ENCODE data around the gene OR6Y1.

Gene OR6Y1

GRCh38 chr1:158554352-158554751 is at the start of gene OR6Y1:
TSS of gene OR6Y1 (minus strand) at chr1:158554405. CDS start at chr1:158548105, 6,300 bp downstream.
- DNase-seq (ENCODE audit: low read depth in 3 of 3): no peak

DNA sequence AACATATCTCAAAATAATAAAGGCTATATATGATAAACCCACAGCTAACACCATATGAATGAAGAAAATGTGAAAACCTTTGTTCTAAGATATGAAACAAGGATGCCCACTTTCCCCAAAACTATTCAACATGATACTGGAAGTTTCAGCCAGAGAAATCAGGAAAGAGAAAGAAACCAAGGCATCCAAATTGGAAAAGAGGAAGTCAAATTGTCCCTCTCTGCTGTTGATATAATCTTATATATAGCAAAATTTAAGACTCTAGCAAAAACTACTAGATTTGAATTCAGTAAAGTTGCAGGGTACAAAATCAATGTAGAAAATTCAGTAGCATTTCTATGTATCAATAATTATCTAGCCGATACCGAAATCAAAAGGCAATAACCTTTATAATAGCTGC is 46.5 kb upstream of the OR6Y1 start:
- no peak for DNase-seq (ENCODE audit: low read depth in 3 of 3)

DNA sequence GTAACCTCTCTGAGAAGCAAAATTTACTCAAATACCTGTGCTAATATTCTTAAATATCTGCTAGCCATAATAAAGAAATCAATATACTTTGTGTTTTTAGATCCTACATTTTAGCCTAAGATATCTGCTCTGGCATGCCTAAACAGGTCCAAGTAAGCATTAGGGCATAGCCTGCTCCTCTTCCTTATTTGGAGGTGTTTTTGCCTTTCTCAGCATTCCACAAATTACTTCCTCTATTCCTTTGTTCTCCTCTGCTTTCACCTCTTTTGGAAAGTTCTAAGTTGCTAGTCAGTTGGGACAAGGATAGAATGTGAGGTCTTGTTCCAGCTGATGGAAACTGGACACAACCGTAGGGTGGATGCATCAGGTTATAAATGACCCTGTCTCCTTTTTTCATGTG is 32.7 kb upstream of the OR6Y1 start:
- no peak for DNase-seq (ENCODE audit: low read depth in 3 of 3)

DNA sequence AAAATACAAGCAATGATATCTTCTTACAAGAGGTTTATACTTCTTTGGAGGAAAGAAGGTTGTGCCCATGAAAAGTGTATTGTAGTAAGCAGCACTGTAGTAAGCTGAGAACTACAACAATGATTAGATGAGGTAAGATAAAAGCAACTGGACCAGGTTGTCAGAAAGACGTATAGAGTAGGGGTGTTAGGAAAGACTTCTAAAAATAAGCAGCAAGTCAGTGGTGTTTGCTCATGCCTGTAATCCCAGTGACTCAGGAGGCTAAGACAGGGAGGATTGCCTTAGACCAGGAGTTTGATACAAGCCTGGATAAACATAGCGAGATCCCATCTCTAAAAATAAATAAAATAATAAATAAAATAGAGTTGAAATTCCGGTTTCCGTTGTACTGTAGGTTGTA is 29.8 kb upstream of the OR6Y1 start:
- DNase-seq (ENCODE audit: low read depth in 3 of 3): no peak

DNA sequence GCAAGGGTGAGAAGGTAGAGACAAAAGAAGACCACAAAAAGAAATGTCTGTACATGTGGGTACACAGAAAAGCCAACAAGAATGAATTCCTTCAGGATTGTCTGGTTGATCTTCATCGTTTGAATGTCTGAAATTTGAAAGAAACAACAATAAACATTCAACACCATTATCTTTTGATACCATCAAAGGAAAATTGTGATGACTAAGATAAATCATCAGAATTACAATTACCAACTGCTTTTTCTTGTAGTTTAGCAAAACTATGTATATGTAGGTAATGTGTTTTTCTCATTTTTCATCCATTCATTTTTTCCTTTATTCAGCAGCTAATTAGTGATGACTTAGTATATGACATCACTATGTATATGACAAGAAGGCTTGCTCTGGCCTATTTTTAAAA is 25.5 kb upstream of the OR6Y1 start, which contains the start of gene OR10X1:
Gene OR10X1, minus strand, starts transcription at position 167 of the 400 bp plus-strand sequence. Its CDS starts 0 bp downstream, at position 167.
- DNase-seq (ENCODE audit: low read depth in 3 of 3): no peak

GRCh38 chr1:158577561-158577960 is 23.4 kb upstream of the OR6Y1 start:
- DNase-seq (ENCODE audit: low read depth in 3 of 3): no peak

DNA sequence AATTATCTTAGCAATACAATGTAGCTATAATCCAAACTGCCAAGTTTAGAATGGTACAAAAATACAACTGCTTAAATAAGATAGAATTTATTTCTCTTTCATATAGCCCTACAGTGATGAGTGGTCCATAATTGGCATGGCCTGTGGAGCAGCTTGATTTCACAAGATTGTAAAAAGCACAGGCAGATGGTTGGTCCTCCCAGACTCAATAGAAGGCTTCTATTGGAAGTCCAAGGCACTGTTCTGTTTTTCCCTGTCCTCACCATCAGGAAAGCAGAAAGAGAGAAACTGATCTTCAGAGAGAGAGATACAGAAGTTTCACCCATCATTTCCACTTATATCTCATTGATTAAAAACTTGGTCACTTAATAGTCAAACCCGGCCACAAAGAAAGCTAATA is 18.0 kb upstream of the OR6Y1 start:
- no peak for DNase-seq (ENCODE audit: low read depth in 3 of 3)

DNA sequence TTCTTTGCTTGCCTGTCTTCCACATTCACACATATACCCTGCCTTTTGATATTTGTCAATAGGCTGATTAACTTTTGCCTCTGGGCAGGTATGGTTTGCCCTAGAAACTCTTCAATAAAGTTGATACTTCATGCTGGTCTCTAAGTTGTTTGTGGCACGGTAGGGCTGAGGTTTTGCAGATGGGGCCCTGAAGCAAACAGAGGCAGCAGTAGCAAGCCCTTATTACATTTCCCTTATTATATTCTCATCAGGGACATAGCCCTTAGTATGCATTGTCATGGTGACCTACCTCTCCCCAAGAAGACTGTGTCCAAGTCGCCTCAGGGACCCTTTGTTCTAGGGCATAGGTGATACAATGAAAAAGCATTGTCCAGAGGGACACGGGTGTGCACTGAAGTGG is 16.3 kb upstream of the OR6Y1 start, which contains the start of gene OR6P1:
Gene OR6P1, minus strand, starts transcription at position 101 of the 400 bp plus-strand sequence. CDS start 6,976 bp downstream, outside the sequence.
- DNase-seq (ENCODE audit: low read depth in 3 of 3): no peak

DNA sequence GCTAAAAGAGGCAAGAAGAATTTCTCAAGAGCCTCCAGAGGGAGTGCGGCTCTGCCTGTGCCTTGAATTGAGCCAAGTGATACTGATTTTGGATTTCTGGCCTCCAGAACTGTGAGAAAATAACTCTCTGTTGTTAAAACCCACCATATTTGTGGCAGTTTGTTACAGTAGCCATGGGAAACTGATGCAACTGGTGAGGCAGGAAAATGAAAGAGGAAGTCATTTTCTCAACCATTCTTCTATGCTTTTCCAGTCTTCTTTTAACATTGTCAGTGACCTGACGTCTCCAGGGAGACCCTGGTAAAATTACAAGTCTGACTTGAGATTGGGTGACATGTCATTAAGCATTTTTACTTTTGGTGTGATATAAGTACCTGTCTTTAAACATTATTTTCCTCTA is 10.4 kb upstream of the OR6Y1 start:
- no peak for DNase-seq (ENCODE audit: low read depth in 3 of 3)

- no peak for DNase-seq (ENCODE audit: low read depth in 3 of 3)
Observed at GRCh38 chr1:158563853-158564252, 9.6 kb upstream of the OR6Y1 start.

DNA sequence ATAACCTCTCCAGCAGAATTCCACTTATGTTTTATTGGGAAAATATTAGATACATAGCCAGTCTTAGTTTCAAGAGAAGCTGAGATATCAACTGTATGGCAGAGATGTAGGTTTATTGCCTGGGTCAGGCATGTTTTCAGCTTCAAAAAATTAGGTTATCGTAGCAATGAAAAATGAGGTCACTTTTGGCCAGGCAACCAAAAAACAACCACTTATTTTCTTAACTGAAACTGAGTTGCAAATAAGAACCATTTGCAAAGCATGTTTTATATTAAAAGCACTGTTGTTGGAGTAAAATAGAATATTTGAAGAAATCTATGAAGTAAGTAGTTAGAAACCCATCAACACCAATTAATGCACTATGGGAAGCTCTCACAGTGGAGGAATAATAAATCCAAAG is 5.5 kb upstream of the OR6Y1 start:
- no peak for DNase-seq (ENCODE audit: low read depth in 3 of 3)

GRCh38 chr1:158552296-158552695 is 1.9 kb downstream of the OR6Y1 start:
- no peak for DNase-seq (ENCODE audit: low read depth in 3 of 3)

DNA sequence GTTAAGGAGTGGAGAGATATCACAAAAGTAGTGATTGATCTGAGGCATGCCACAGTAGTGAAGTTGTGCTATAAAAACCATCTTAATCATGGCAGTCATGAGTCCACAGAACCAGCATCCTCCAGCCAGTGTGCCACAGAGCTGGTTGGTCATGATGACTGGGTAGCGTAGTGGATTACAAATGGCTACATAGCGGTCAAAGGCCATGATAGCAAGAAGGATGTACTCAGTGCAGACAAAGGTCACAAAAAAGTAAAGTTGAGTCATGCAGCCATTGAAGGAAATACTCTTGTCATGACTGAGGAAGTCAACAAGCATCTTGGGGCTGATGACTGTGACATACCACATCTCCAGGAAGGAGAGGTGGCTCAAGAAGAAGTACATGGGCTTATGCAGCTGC is 6.7 kb downstream of the OR6Y1 start:
- DNase-seq (ENCODE audit: low read depth in 3 of 3): no peak

DNA sequence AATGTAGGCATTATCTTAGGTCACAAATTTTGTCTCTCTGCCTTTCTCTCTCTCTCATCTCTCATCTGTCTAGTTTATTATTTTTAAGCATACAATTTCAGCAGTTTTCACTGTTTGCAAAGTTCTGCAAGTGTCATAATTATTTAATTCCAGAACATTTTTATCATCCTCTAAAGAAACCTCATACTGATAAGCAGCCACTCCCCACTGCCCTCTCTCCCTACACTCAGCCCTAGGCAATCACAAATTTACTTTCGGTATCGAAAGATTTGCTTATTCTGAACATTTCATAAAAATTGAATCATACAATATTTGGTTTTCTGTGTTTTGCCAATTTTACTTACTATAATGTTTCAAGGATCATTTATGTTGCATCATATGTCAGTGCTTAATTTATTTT is 16.6 kb downstream of the OR6Y1 start:
- no peak for DNase-seq (ENCODE audit: low read depth in 3 of 3)

GRCh38 chr1:158534496-158534895 is 19.7 kb downstream of the OR6Y1 start:
- no peak for DNase-seq (ENCODE audit: low read depth in 3 of 3)

DNA sequence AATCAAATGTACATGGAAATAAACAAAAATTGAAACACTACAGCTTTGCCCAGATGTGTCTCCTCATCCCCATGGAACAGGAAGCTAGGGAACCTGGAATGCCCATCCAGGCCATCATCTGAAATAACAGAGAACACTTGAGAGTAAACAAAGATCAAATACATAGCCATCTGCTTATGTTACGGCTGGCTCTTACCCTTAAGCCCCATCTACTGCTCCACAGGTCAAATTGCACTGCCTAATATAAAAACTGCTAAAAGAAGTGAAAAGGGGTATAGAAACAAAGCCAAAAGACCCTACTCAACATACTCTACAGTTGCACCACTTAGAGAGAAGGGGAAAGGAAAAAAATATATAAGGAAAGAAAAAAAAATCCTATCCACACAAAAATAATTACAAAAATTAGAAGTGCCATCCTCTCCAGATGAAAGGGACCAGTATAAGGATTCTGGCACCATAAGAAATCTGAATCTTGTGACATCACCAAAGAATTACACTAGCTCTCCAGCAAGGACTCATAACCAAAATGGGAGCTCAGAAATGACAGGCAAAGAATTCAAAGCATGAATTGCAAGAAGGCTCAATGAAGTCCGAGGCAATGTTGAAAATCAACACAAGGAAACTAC is 26.9 kb downstream of the OR6Y1 start:
- DNase-seq (ENCODE audit: low read depth in 3 of 3): no peak

DNA sequence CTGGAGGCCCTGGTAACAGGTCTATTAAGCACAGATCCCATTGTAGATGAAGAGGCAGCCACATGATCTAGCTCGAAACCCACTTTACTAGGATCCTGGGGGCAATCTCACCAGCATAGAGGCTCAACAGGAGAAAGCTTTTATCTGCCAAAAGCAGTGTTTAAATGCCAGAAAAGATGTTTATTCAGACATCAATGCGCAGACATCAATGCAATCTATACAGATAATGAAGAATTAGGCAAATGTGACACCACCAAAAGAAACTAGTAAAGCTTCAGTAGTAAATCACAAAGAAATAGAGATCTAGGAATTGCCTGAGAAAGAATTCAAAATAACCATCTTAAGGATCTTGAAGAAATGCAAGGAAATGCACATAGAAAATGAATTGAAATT is 32.5 kb downstream of the OR6Y1 start:
- no peak for DNase-seq (ENCODE audit: low read depth in 3 of 3)

DNA sequence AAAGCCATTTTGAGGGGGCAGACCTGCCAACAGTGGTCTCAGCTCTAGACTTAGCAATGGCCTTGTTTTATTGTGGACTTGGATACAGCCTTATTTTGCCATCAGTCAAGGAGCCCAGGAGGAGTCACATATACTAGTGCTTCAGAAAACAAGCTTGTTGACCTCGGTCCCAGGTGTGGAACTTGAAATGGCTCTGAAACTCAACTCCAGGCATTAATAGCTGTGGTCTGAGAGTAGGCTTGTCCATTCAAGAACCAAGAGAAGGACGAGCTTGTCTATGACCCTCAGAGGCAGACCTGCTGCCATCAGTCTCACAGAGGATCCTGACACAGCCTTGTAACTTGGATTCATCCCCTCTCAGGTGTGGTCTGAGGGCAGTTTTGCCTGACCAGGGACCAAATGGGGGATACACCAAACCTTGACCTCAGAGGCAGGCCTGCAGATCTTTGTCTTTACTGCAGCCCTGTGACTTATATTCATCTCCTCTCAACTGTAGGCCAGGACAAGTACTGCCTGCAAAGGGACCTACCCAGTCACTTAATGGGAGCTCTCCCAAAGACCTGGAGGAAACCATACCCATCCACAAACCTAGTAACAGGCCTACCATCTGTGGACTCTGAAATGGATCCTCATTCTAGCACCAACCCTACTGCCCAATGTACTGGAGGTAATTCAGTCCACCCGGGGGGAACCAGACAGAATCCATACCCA is 33.1 kb downstream of the OR6Y1 start:
- no peak for DNase-seq (ENCODE audit: low read depth in 3 of 3)

DNA sequence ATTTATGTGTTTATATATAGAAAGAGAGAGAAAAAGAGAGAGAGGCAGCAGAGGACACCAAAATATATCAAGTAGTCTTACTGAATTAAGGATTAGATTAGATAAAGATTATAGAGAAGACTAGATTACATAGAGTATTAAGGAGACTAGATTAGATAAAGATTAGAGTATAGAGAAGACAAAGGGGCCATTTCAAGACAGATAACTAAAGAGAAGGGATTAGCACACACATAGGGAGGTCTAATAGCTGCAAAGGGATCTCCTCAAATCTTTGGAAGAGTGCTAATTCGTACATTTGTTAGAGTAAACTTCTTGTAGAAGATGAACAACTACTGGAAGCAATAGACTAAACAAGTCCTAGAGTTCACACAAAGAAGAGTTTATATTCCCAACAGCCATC is 34.2 kb downstream of the OR6Y1 start:
- no peak for DNase-seq (ENCODE audit: low read depth in 3 of 3)

DNA sequence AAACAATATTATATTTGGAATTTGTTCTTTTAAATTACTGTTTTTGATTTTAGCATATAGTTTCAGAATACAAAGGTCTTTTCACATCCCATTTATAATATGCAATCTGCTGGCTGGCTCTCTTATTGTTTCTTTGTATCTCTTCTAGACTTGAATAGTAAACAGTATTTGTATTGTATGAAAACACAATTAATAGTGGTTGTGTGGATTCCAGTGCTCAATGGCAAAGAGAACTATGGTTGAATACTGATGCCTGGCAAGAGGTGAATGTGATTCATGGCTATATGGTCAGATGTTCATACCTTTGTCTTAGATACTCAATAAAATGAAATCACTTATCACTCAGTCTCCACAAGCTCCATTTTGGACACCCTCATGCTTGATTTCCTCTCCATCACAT is 37.2 kb downstream of the OR6Y1 start:
- no peak for DNase-seq (ENCODE audit: low read depth in 3 of 3)

DNA sequence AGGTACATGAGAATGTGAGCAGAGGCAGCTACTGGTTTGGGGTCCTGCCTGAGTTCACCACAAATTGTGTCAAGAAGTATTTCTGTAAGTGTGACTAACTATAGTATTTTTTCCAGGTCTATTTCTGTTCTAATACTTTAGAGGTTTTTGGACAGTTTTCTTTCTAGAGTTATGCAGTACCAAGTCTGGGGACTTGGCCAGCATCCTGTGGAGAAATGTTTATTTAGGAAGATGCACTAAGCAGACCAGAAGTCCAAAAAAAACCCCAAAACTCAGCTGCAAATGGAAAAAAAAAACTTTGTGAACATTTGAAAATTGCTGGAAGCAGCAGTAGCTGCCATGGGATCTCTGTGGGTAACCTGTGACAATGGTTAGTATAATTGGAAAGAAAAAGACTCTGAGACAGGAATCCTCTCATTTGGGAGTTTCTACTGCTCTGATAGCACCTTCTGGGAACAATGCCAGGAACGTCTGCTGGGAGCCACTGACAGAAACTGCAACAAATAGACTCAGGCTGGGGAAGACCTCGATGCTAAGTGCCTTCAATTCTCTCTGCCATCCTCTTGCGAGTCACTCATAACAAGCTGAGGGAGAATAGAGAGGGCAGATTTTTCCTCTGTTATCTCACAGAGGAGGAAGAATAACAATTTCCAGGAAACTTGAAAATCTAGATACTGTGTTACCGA is 44.6 kb downstream of the OR6Y1 start:
- no peak for DNase-seq (ENCODE audit: low read depth in 3 of 3)

DNA sequence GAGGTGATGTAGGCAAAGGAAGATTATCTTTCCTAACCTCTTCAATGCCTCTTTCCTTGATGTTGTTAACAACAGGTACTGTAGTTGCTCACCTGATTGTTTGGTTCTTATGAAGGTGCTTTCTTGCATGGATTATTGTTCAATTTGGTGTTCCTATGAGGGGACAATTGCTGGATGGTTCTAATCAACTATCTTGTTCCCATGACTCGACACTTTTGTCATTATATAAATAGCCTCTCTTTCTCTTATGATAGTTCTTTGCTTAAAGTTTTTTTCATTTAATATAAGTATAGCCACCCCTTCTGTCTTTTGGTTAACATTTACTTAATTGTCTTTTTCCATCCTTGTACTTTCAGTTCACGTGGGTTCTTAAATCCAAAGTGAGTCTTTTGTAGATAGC is 46.7 kb downstream of the OR6Y1 start:
- no peak for DNase-seq (ENCODE audit: low read depth in 3 of 3)
